HG03565 (cell line): Measurements from ENCODE around the gene RCBTB2.
"Not testable (repeated sequence)": the region's sequence is repeated elsewhere in the genome, so short reads cannot be mapped to it uniquely, and the experiment has no call there.

ENCODE experiments used
- ATAC-seq: cut with Tn5 transposase; IDR thresholded peaks from one replicate; pipeline ENCODE4 v1.9.1; 2021; ENCODE audit warnings: mild to moderate bottlenecking, moderate library complexity; ENCODE audit not compliant: unreplicated experiment

RCBTB2 gene

DNA sequence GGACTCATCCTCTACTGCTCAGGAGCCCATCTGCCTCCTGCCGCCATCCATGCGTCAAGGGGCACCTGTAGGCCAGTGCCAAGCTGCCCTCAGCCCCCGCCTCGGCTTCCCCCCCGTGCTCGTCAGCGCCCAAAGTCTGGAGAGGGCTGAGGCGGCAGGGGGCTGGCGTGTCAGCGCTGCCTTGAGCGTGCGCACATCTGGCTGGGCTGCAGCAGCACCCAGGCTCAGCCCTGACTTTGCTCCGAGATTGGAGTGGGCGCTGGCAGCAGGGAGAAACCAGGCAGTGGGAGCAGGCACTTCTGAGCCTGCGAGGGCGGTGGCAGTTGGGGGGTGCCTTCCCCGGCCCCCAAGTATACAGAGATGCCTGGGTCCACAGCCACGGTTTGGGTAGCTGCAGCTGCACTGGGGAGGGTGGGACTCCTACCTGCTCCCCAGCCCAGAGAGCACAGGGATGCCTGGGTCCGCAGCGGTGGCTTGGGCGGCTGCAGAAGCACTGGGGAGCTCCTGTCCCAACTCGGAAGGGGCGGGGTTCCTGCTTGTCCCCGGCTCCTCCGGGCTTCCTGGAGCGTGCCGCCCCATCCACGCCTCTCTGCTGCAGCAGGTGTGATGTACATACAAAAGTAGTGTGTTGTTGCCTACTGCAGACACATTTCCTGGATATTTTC, 75.2 kb downstream of the RCBTB2 start:
- no peak for ATAC-seq

DNA sequence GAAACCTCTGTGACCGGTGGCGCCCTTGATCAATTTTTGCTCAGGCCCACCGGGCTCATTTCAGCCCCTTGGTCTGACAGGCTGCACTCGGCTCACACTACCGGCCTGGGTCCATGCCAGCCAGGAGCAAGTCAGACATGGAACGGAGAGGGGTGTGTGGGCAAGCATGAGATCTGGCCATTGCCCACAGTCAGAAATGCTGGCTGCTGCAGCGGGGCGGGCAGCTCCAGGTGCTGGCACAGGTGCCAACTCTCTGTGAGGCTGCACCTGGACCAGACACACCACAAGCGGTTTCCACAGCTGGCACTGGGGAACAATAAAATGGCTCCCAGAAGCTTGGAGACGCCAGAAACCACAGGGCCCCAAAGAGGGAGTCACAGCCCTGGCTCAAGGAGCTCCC, 76.3 kb downstream of the RCBTB2 start:
- no peak for ATAC-seq

DNA sequence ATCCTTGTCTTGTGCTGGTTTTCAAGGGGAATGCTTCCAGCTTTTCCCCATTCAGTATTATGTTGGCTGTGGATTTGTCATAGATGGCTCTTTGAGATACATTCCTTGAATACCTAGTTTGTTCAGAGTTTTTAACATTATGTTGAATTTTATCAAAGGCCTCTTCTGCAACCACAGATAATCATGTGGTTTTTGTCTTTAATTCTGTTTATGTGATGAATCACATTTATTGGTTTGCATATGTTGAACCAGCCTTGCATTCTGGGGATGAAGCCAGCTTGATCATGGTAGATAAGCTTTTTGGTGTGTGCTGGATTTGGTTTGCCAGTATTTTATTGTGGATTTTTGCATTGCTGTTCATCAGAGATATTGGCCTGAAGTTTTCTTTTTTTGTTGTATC, 81.7 kb downstream of the RCBTB2 start:
- not testable (repeated sequence) for ATAC-seq

DNA sequence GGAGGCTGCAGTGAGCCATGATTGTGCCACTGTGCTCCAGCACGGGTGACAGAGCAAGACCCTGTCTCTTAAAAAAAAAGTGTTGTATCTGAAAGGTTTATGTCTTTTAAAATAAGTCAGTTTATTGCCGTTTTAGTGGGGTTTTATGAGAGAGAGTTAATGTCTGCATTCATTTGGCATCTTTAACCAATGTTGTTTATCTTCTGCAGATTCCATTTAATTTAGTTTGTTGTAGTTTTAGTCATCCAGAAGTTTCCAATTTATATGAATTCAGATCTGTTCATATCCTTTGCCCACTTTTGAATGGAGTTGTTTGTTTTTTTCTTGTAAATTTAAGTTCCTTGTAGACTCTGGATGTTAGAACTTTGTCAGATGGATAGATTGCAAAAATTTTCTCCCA, 83.2 kb downstream of the RCBTB2 start:
- no peak for ATAC-seq

DNA sequence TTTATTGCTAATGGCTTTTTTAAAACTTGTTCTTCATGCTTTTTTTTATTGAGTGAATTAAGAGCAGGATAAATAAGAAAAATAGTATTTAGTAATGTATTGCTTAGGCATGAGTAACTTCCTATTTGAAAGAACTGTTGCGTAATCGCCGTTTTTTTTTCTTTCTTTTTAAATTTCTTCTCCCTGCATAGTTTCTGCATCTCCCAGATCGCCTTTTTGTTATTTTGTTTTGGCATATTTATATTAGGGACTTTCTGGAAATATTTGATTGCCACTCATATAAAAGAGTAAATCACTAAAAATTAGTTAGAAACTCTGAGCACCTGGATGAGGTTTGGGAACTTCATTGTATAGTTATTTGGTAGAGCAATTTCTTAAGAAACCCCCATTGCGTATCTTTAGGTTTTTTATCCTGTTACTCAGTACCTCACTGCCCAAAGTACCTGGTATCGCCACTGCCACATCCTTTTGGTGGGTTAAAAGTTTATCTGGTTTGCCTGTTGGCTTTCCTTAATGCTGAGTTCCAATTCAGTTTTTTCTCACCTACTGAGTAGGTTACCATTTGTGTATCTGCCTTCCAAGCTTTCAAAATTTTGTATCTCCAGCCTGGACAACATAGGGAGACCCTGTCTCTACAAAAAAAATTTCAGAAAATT, 83.8 kb downstream of the RCBTB2 start:
- no peak for ATAC-seq

DNA sequence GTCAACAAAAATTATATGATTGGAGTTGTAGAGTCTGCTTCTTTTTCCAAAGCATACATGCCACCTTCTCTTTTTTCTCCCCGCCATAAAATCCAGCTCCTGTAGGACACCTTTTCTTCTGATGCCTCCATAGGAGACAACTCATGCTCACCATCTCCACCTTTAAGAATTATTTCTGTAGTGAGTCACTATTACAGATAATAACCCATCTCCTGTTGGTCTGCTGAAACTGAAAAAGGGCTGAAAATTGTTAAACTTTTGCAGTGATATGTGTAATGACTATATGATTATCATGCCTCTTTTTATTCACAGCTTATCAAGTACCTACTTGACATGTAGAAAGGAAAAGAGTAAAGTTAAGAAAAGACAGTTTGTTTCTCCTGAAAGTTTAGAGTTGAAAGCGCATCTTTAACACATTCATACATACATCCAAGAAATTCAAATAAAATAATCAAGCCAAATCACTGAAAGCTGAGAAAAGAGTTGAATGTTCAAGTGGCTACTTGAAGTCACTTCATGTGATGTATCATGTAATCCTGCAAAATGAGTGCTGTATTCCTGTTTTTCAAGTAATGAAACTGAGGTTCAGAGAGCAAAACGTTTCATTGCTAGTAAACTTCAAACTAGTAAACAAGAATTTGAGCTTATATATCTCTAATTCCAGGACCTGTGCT, 84.5 kb downstream of the RCBTB2 start:
- ATAC-seq, result no peak

DNA sequence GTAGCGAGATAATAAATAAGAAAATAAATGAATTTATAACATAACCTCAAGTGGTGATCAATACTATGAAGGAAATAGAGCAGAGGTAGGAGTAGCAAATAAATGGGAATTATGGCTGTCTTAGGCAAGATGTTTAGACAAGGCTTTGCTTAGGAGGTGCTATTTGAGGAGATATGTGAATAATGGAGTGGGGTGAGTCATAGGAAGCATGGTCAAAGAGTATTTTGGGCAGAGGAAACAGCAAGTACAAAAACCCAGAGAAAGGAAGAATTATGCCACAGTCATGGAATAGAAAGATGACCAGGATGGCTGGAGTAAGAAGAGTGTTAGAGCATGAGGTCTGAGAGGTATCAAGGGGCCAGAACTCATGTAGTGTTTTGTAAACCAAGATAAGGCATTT, 86.4 kb downstream of the RCBTB2 start:
- no peak for ATAC-seq

DNA sequence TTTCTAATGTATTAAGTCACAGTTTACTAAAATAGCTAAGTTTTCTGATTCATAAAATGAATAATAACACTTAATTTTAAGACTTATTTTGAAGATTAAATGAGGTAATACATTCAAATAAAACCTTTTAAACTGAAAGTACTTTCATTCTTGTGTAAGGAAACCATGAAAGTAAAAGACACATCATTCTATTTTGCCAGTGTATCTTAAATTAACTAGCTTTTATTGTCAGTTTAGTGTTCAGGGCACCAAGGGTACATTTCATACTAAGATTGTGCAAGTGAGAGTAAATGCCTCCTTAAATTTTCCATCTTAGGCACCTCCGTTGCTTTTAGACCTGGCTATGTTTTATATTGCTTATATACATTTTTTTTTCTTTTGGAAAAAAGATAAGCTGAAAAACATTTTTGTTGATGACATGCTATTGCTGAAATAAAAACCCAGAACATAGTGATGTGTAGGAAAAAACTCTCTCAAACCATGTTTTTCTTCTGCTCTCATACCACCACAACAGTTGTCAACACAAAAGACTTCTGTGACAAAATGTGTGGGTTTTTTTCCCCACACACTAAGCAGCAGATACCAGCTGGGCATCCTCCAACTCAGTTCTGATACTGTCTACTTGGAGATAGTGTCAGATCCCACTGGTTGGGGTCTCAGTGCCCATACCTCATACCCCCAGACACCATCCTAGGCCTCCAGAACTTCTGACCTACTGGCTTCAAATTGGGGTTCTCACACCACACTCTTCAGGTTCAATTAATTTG, 89.3 kb downstream of the RCBTB2 start:
- ATAC-seq, result no peak
